Naive B cell (primary cell): ENCODE results near the gene NKAIN2. TPM values are rescaled to one million over a fixed set of nuclear protein-coding genes. Genes with fewer than 3 reads are reported as not detected.

ENCODE experiments used
- ATAC-seq, 2 donors: fragments of 150-1000 bp; cut with Tn5 transposase; 2 replicates each; pipeline ENCODE4 v1.10.0; 2021; ENCODE audit warnings: low read depth in 2 of 2, mild to moderate bottlenecking in 2 of 2, moderate library complexity in 2 of 2
- DNase-seq: peaks from one replicate; pipeline ENCODE4 v3.0.0; 2022
- H3K27ac Mint-ChIP-seq, 6 donors: one replicate each; pipeline ENCODE4 v1.8.0; 2020 to 2022; ENCODE audit warnings: mild to moderate bottlenecking in 6 of 6, mixed read lengths in 6 of 6, moderate library complexity in 5 of 6, inconsistent platforms in 2 of 6
- H3K27me3 Mint-ChIP-seq, 3 donors: one replicate each; pipeline ENCODE4 v1.8.0; 2021 to 2022; ENCODE audit warnings: mixed read lengths in 3 of 3, mild to moderate bottlenecking in 1 of 3
- H3K36me3 Mint-ChIP-seq, 2 donors: one replicate each; pipeline ENCODE4 v1.8.0; 2020 to 2022; ENCODE audit warnings: mixed read lengths in 2 of 2, inconsistent platforms in 1 of 2, mild to moderate bottlenecking in 1 of 2
- H3K4me1 Mint-ChIP-seq, 3 donors: one replicate each; pipeline ENCODE4 v1.8.0; 2020 to 2022; ENCODE audit warnings: mixed read lengths in 3 of 3, inconsistent platforms in 1 of 3, mild to moderate bottlenecking in 1 of 3, moderate library complexity in 1 of 3
- H3K4me3 Mint-ChIP-seq, 8 donors: one replicate each; pipeline ENCODE4 v1.8.0; 2020 to 2022; ENCODE audit warnings: mild to moderate bottlenecking in 8 of 8, mixed read lengths in 8 of 8, moderate library complexity in 8 of 8, inconsistent platforms in 2 of 8
- H3K9me3 Mint-ChIP-seq, 7 donors: one replicate each; pipeline ENCODE4 v1.8.0; 2020 to 2022; ENCODE audit warnings: mixed read lengths in 7 of 7, mild to moderate bottlenecking in 5 of 7, inconsistent platforms in 2 of 7, moderate library complexity in 1 of 7
- polyA plus RNA-seq, 6 donors: library from polyadenylated mRNA; unstranded; fragments of 300-500 nt; fragmentation: Illumina TruSeq; gene quantifications; one replicate each; pipeline ENCODE4 v1.2.3, GENCODE V29; 2021; ENCODE audit warnings: low read depth in 6 of 6

The NKAIN2 gene
- polyA plus RNA-seq = not detected

DNA sequence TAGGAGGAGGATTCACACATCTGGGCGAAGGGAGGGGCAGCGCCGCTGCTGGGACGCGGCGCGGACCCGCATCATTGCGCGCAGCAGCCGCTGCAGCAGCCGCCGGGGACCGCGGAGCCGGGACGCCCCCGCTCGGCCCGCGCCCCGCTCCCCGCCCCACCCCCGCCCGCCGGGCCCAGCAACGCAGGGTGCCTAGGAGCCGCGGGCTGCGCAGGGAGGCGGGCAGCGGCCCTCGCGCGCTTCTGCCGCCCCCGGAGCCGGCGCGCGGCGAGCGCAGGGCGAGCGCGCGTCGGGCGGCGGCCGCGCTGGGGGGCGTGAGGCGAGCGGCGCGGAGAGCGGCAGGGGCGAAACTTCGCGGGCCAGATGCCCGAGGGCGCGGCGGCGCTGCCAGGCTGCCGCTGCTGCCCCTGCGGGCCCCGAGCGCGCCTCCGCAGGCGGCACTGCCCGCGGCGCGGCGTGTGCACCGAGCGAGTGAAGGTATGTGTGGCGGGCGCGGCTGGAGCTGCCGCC lies at the start of gene NKAIN2:
NKAIN2 (plus strand) TSS at position 362 of the 510 bp plus-strand sequence.
- Mint-ChIP-seq H3K36me3 (peaks cover 0 to 3% of the 10 kb centered on the region in 2 donors), H3K4me1 (peaks cover 6 to 12% (median 11%) of the 10 kb centered on the region in 3 donors), H3K9me3 (no peaks in the 10 kb centered on the region), H3K27ac (peak within 1 kb of the TSS in 1 of 6 donors; percentile 13), H3K27me3 (peaks cover 37 to 42% (median 39%) of the 10 kb centered on the region in 3 donors), H3K4me3 (peak within 1 kb of the TSS; percentile 77 to 89 (median 86))
- ATAC-seq (peak; percentile 23 to 30), DNase-seq (no peak)

DNA sequence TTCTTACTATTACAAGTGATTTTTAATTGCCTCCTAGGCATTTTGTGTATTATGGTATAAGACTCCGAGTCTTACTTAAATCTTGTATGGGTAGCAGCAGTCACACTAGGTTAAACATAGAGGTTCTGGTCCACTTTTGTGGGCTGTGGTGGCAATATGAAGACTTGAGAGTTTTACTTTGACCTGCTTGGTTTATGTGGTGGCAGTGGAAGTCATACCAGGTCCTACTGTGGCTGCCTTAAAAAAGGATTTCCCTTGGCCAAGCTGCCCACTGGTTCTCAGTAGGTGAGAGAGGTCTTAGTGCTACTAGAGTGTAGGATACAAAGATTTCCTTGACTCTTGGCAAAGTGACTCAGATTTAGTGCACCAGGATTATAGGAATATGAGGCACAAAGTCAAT lies 44.2 kb upstream of the NKAIN2 start:
- no peaks in the 10 kb centered on the region for H3K27me3 Mint-ChIP-seq
- no peaks in the 10 kb centered on the region for H3K4me1 Mint-ChIP-seq
- no peak for DNase-seq
- H3K9me3 Mint-ChIP-seq = peaks cover 0 to 5% (median 0%) of the 10 kb centered on the region in 7 donors
- H3K27ac Mint-ChIP-seq = no peak overlapping the region
- no peaks in the 10 kb centered on the region for H3K36me3 Mint-ChIP-seq
- H3K4me3 Mint-ChIP-seq = no peak overlapping the region
- ATAC-seq = no peak

DNA sequence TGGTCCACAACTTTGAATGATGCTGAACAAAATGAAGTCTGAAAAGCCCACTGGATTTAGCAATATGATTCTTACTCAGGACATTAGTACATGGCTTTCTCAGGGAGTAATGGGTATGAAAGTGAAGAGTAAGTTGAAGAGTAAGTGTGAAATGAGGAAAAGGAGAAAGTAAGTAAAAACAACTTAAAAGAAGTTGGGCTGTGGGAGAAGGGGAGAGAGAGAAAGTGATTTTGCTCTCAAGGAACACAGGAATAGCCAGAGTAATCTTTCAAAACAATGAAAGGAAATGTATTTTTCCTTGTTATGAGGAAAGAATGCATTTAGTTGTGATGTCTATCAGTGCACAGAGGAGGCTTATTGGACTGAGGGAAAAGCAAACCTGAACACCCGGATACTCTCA lies 39.8 kb upstream of the NKAIN2 start:
- ATAC-seq = no peak
- Mint-ChIP-seq H3K36me3 (no peaks in the 10 kb centered on the region), H3K4me1 (no peaks in the 10 kb centered on the region), H3K4me3 (no peak overlapping the region), H3K27me3 (no peaks in the 10 kb centered on the region), H3K9me3 (peaks cover 0 to 5% (median 0%) of the 10 kb centered on the region in 7 donors), H3K27ac (no peak overlapping the region)
- DNase-seq = no peak

DNA sequence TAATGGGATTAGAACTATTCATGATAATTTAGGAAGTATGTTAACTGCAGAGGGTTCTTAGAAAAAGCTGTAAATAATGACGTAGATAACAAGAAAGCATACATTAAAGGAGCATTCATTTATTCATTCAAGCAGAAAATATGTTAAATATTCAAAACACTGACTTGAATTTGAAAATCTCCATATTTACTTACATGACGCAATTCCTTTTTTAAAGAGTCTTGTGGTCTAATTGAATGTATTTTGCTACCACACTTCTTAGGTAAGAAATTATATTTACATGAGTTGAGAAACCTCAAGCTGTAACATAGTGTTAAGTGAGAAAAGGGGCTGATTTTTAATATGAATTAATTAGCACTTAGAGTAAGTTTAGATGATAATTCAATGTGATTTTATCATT lies 38.9 kb upstream of the NKAIN2 start:
- Mint-ChIP-seq H3K9me3 (peaks cover 0 to 3% (median 0%) of the 10 kb centered on the region in 7 donors), H3K27ac (no peak overlapping the region), H3K36me3 (no peaks in the 10 kb centered on the region), H3K27me3 (no peaks in the 10 kb centered on the region), H3K4me3 (no peak overlapping the region), H3K4me1 (no peaks in the 10 kb centered on the region)
- DNase-seq (no peak), ATAC-seq (no peak)

DNA sequence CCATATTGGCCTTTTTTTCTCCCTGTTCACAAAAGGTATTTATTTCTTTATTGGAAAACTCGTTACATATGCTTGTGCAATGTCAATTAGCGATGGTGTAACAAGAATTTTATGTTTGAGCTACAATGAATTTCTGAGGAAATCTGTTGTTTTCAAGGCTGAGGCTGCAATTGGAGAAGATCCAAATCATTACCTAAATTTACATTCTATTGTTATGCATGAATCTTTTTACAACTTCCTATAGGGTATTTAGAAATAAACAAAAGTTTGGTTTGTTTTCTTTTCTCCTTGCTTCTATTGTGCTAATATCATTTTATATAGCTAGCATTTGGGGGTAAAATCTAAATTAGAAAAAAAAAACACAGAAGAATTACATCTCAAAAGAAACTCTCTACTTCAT lies 34.7 kb upstream of the NKAIN2 start:
- Mint-ChIP-seq H3K4me3 (no peak overlapping the region), H3K36me3 (no peaks in the 10 kb centered on the region), H3K27me3 (no peaks in the 10 kb centered on the region), H3K9me3 (peaks cover 0 to 4% (median 0%) of the 10 kb centered on the region in 7 donors), H3K27ac (no peak overlapping the region), H3K4me1 (no peaks in the 10 kb centered on the region)
- ATAC-seq (no peak), DNase-seq (no peak)

DNA sequence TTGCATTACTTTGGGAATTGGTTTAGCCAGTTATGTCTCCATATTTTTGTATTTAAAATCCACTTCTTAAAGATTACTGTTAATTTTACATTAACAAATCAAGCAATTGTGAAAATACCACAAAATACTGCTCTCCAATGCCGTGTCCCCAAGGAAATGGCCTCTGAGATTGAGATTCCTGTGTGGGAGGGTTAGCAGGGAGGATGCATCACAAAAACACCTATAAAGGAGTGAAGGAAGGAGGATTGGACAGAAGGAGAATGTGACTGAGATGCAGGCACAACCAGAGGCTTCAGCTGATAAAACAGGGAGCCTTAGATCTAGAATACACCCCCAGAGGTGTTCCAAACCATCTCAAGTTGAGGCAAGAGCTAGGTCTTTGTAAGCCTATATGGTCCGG lies 34.2 kb upstream of the NKAIN2 start:
- Mint-ChIP-seq H3K36me3 (no peaks in the 10 kb centered on the region), H3K9me3 (peaks cover 0 to 4% (median 0%) of the 10 kb centered on the region in 7 donors), H3K27ac (no peak overlapping the region), H3K27me3 (peaks cover 0 to 3% (median 0%) of the 10 kb centered on the region in 3 donors), H3K4me3 (no peak overlapping the region), H3K4me1 (no peaks in the 10 kb centered on the region)
- ATAC-seq (no peak), DNase-seq (no peak)

DNA sequence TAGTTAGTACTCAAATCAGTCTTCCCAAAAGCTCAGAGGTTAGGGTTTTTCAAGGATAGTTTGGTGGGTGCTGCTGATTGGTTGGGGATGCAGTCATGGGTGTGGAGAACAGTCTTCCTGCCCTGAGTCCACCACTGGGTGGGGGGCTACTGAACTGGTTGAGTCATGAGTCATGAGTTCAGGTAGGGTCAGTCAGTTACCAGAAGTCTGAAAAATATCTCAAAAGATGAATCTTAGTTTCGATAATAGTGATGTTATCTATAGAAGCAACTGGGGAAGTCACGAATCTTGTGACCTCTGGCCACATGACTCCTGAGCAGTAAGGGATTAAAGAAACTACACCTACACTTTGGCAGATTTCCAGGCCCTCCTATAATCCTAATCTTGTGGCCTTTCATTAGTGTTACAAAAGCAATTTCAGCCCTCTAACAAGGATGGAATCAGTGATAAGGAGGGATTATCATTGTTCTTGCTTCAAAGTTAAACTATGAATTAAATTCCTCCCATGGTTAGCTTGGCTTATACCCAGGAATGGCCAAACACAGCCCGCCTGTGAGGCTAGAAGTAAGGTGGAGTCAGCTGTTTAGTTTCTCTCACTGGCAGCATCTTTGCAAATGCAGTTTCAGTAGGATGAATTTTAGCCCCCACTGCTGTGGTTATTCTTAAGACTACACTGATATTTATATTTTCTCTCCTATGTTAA lies 33.3 kb upstream of the NKAIN2 start:
- no peak overlapping the region for H3K4me3 Mint-ChIP-seq
- H3K36me3 Mint-ChIP-seq = no peaks in the 10 kb centered on the region
- H3K4me1 Mint-ChIP-seq = no peaks in the 10 kb centered on the region
- H3K9me3 Mint-ChIP-seq = peaks cover 0 to 4% (median 0%) of the 10 kb centered on the region in 7 donors
- ATAC-seq (no peak), DNase-seq (no peak)
- H3K27me3 Mint-ChIP-seq = peaks cover 0 to 5% (median 0%) of the 10 kb centered on the region in 3 donors
- no peak overlapping the region for H3K27ac Mint-ChIP-seq

DNA sequence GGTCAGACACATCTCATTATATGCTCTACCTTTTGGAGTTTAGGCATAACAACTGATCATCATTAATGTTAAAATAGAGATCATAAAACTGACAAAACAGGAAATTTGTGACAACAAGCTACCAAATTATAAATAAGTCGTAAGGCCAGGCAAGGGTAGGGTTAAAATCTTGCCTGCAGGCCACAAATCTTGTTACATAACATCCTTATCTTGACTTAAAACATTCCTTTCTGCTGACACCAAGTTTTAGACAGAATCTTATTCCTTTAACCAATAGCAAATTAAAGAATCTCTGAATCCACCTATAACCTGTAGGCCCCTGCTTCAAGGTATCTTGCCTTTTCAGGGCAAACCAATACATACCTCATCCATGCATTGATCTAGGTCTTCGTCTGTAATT lies 32.5 kb upstream of the NKAIN2 start:
- no peaks in the 10 kb centered on the region for H3K36me3 Mint-ChIP-seq
- no peak overlapping the region for H3K27ac Mint-ChIP-seq
- no peak overlapping the region for H3K4me3 Mint-ChIP-seq
- H3K27me3 Mint-ChIP-seq = peaks cover 0 to 5% (median 0%) of the 10 kb centered on the region in 3 donors
- ATAC-seq (no peak), DNase-seq (no peak)
- peaks cover 0 to 4% (median 0%) of the 10 kb centered on the region in 7 donors for H3K9me3 Mint-ChIP-seq
- no peaks in the 10 kb centered on the region for H3K4me1 Mint-ChIP-seq

DNA sequence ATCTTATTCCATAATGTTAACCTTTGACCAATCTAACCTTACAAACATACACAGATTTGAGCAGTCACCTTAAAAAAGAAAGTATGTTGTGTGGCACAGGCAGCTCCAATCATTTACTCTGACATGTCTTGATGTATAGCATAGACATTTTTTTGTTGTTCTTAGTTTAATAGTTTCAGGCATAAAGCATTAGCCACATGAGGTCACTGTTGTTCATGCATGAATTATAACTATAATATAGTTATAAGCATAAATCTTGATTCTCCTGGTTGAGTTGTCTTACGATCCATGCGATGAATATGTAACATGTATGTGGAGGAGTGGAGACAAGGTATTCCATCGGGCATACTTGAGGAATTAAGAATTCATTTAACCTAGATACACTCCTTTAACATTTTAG lies 26.1 kb upstream of the NKAIN2 start:
- no peaks in the 10 kb centered on the region for H3K36me3 Mint-ChIP-seq
- H3K27ac Mint-ChIP-seq = no peak overlapping the region
- H3K27me3 Mint-ChIP-seq = peaks cover 0 to 5% (median 0%) of the 10 kb centered on the region in 3 donors
- DNase-seq (no peak), ATAC-seq (no peak)
- H3K4me3 Mint-ChIP-seq = no peak overlapping the region
- peaks cover 0 to 2% (median 0%) of the 10 kb centered on the region in 7 donors for H3K9me3 Mint-ChIP-seq
- H3K4me1 Mint-ChIP-seq = no peaks in the 10 kb centered on the region

DNA sequence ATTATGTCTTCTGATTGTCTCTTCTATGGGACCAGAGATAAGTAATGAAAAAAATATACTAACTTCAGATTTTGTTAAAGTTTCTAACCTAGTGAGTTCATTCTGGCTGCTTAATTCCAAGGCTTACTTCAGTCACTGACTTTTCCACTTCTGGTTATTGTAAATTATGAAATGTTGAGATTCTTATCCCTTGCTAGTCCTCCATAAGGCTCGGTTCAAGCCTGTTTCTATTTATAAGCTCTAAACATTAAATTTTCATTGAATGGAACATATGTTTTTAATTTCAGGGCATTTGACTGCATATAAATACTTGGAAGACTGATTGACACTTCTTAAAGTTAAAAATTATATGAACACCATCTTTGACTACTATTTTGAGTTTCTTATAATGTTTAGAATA lies 23.6 kb upstream of the NKAIN2 start:
- DNase-seq (no peak), ATAC-seq (no peak)
- H3K27ac Mint-ChIP-seq = no peak overlapping the region
- no peaks in the 10 kb centered on the region for H3K36me3 Mint-ChIP-seq
- H3K4me1 Mint-ChIP-seq = no peaks in the 10 kb centered on the region
- H3K9me3 Mint-ChIP-seq = peaks cover 0 to 2% (median 0%) of the 10 kb centered on the region in 7 donors
- no peaks in the 10 kb centered on the region for H3K27me3 Mint-ChIP-seq
- H3K4me3 Mint-ChIP-seq = no peak overlapping the region

DNA sequence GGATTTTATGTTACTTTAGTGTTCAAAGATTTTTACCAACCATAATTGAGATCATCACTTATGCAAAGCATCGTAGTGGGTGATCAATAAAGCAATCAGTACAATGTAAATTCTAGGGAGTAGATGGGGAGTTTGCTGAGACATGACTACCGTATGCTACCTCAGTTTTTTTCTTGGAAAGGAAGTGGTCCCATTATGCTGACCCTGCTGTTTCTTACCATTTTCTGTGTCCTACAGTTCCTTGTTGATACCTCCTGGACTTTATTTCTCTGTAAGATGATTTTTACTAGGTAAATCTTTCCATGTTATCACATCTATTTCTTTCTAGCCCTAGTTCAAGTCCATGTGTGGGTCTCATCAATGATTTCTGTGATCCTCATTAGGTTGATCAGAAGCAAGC lies 19.3 kb upstream of the NKAIN2 start:
- ATAC-seq (no peak), DNase-seq (no peak)
- Mint-ChIP-seq H3K4me3 (no peak overlapping the region), H3K9me3 (peaks cover 0 to 2% (median 0%) of the 10 kb centered on the region in 7 donors), H3K27me3 (no peaks in the 10 kb centered on the region), H3K27ac (no peak overlapping the region), H3K36me3 (no peaks in the 10 kb centered on the region), H3K4me1 (no peaks in the 10 kb centered on the region)

DNA sequence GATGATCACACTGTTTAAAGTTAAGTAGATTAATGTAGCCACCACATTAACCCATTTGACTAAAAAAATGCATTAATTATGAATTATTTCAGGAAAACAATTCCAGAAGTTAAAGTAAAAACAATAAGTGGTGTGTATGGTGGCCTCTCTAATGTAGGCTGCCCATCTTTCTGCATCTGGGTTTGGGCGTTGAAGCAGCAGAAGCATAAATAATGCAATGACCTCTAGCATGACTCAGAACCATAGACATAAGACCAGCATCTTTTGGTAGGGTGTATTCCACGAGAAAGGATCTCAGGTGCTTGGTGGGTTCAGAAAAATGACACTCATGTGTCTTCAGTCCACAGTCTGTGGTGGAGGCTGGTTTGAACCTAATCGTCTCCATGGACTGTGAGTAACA lies 18.6 kb upstream of the NKAIN2 start:
- Mint-ChIP-seq H3K36me3 (no peaks in the 10 kb centered on the region), H3K4me3 (no peak overlapping the region), H3K4me1 (no peaks in the 10 kb centered on the region), H3K27me3 (peaks cover 0 to 4% (median 0%) of the 10 kb centered on the region in 3 donors), H3K9me3 (peaks cover 0 to 4% (median 0%) of the 10 kb centered on the region in 7 donors), H3K27ac (no peak overlapping the region)
- DNase-seq = no peak
- no peak for ATAC-seq

DNA sequence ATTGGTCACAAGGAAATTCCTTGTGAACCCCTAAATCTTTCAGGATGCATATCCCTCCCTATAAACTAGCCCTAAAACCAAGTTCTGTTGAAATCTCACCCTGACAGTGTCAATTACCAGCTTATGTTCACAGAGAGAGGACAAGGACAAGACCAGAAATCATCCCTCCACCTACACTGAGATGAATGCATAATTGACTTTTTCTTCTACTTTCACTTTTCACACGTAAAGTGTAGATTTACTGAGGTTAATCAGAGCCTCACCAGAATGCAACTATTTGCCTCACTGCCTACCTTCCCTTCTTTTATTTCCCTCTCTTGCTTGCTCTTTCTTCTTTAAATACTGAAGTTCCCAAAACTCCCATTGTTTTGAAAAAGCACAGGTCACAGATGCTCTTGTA lies 15.3 kb upstream of the NKAIN2 start:
- ATAC-seq (no peak), DNase-seq (no peak)
- Mint-ChIP-seq H3K4me3 (no peak overlapping the region), H3K27me3 (peaks cover 0 to 4% (median 0%) of the 10 kb centered on the region in 3 donors), H3K9me3 (peaks cover 0 to 4% (median 0%) of the 10 kb centered on the region in 7 donors), H3K4me1 (no peaks in the 10 kb centered on the region), H3K27ac (no peak overlapping the region), H3K36me3 (no peaks in the 10 kb centered on the region)

DNA sequence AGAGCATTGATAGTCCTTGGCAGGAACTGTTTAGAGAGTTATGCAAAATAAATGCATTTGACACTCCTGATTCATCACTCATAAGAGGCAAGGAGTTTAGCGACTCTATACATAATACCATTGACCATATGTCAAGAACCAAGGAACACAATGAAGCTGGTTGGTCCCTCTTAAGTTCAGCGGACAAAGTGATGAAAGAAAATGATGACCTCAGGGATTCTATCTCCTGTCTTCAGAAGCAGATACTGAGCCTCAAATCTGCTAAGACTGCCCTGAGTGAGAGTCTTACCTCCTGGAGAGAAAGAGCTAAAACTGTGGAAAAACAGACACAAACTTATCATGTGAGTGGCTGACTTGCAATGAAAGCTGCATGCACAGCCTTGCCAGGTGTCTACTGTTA lies 9.5 kb upstream of the NKAIN2 start:
- Mint-ChIP-seq H3K4me1 (no peaks in the 10 kb centered on the region), H3K27ac (no peak overlapping the region), H3K27me3 (peaks cover 0 to 18% (median 6%) of the 10 kb centered on the region in 3 donors), H3K36me3 (no peaks in the 10 kb centered on the region), H3K4me3 (no peak overlapping the region), H3K9me3 (peaks cover 0 to 4% (median 1%) of the 10 kb centered on the region in 7 donors)
- ATAC-seq (no peak), DNase-seq (no peak)
